ENCODE results near the gene HECTD1.

DNA sequence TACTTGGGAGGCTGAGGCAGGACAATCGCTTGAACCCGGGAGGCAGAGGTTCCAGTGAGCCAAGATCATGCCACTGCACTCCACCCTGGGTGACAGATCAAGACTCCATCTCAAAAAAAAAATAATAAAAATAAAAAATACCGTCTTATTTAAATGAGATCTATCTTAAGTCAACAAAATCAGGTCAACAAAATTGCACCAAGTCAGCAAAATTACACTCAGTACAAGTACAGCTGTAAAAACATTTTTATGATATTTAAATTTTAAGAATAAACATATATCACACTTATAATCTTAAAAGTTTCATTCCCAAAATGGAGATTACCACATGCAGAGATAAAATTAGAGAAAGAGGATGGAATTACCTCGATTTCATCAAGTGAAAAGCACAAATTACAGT, 33.2 kb downstream of the HECTD1 start:
- TF ChIP-seq, protein P1, sequence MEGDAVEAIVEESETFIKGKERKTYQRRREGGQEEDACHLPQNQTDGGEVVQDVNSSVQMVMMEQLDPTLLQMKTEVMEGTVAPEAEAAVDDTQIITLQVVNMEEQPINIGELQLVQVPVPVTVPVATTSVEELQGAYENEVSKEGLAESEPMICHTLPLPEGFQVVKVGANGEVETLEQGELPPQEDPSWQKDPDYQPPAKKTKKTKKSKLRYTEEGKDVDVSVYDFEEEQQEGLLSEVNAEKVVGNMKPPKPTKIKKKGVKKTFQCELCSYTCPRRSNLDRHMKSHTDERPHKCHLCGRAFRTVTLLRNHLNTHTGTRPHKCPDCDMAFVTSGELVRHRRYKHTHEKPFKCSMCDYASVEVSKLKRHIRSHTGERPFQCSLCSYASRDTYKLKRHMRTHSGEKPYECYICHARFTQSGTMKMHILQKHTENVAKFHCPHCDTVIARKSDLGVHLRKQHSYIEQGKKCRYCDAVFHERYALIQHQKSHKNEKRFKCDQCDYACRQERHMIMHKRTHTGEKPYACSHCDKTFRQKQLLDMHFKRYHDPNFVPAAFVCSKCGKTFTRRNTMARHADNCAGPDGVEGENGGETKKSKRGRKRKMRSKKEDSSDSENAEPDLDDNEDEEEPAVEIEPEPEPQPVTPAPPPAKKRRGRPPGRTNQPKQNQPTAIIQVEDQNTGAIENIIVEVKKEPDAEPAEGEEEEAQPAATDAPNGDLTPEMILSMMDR (IDR thresholded peaks at IDR 0.05), result no peak
- TF ChIP-seq POLR2AphosphoS5 (IDR thresholded peaks at IDR 0.05), result no peak
- TF ChIP-seq EP300 (IDR thresholded peaks at IDR 0.05), result no peak
